HCT116 (cell line): Measurements from ENCODE around the gene PPP2R5C. TPM values are rescaled to one million over a fixed set of nuclear protein-coding genes. Genes with fewer than 3 reads are reported as not detected.

Source experiments
- ATAC-seq: fragments of 200-7000 bp; cut with Tn5 transposase; 2 replicates; pipeline ENCODE4 v1.9.1; 2020; ENCODE audit warnings: mild to moderate bottlenecking, moderate library complexity
- BruUV-seq: library from RNA; stranded (reverse); fragments of 400-500 nt; replicated peaks from 2 replicates; lab custom pipeline; 2021; lab: Mats Ljungman, UMichigan
- CTCF ChIA-PET: fragments of 300-600 bp; sonication (Branson Sonifier 250); formaldehyde crosslinking; loops from one replicate; lab custom pipeline; 2021; ENCODE audit warnings: antibody characterized with exemption; lab: Charles Lee
- POLR2A ChIA-PET: fragments of 300-600, 350-600 bp; sonication (Branson Sonifier 250); formaldehyde crosslinking; loops from one replicate; lab custom pipeline; 2021; ENCODE audit warnings: antibody characterized with exemption; lab: Charles Lee
- RAD21 ChIA-PET, 2 experiments: fragments of 300-600 bp; sonication (Branson Sonifier 250); formaldehyde crosslinking; loops; one replicate each; lab custom pipeline; 2023; ENCODE audit warnings: low total read pairs in 2 of 2; ENCODE audit not compliant: uncharacterized antibody in 2 of 2, unreplicated experiment in 2 of 2, low non-redundant PET in 1 of 2; lab: Charles Lee
- DNase-seq: peaks from one replicate; pipeline ENCODE4 v3.0.0-alpha.2; 2010; ENCODE audit warnings: low read depth, low spot score
- H2AFZ ChIP-seq: fragments of 200-600 bp; shearing (Covaris generic), sonication (generic); 2 replicates; pipeline ENCODE4 v1.6.1; 2017; ENCODE audit warnings: low read depth, mixed run types, mixed read lengths, antibody characterized with exemption, low read length; ENCODE audit not compliant: poor library complexity, severe bottlenecking
- H3K27ac ChIP-seq: 2 replicates; pipeline ENCODE4 v1.5.1; 2012; ENCODE audit warnings: low read depth, low read length
- H3K27me3 ChIP-seq: fragments of 200-600 bp; sonication (generic); 2 replicates; pipeline ENCODE4 v1.6.1; 2016; ENCODE audit warnings: mixed run types, low read length, mixed read lengths; ENCODE audit not compliant: insufficient read depth
- H3K36me3 ChIP-seq, 2 experiments: fragments of 200-500 bp in 1 of 2; fragments of 200-600 bp in 1 of 2; sonication (Bioruptor generic) in 1 of 2; sonication (generic) in 1 of 2; 2 replicates each; pipeline versions ENCODE4 v1.5.1 to v1.6.1; 2014 to 2016; ENCODE audit warnings: low read length in 2 of 2, inconsistent platforms in 1 of 2, mixed read lengths in 1 of 2, mixed run types in 1 of 2; ENCODE audit not compliant: insufficient read depth in 2 of 2, control insufficient read depth in 1 of 2
- H3K4me1 ChIP-seq, 2 experiments: fragments of 200-600 bp in 1 of 2; sonication (generic) in 1 of 2; 2 replicates each; pipeline versions ENCODE4 v1.5.1 to v1.6.1; 2012 to 2017; ENCODE audit warnings: low read length in 2 of 2, inconsistent platforms in 1 of 2, mild to moderate bottlenecking in 1 of 2, mixed read lengths in 1 of 2, mixed run types in 1 of 2, moderate library complexity in 1 of 2; ENCODE audit not compliant: insufficient read depth in 2 of 2, control insufficient read depth in 1 of 2
- H3K4me2 ChIP-seq: fragments of 200-600 bp; sonication (generic); 2 replicates; pipeline ENCODE4 v1.6.1; 2017; ENCODE audit warnings: mixed run types, low read length, mixed read lengths
- H3K4me3 ChIP-seq, 2 experiments: fragments of 200-600 bp in 1 of 2; sonication (generic) in 1 of 2; replicated peaks in 1 of 2; 2 replicates each; pipeline ENCODE4 v1.5.1; 2011 to 2016; ENCODE audit warnings: low read length in 2 of 2, control low read depth in 1 of 2, low read depth in 1 of 2, mild to moderate bottlenecking in 1 of 2, mixed read lengths in 1 of 2, mixed run types in 1 of 2
- H3K79me2 ChIP-seq: fragments of 200-600 bp; sonication (generic); 2 replicates; pipeline ENCODE4 v1.6.1; 2017; ENCODE audit warnings: mild to moderate bottlenecking, mixed run types, low read length, moderate library complexity, mixed read lengths; ENCODE audit not compliant: insufficient read depth
- H3K9ac ChIP-seq: fragments of 200-600 bp; sonication (generic); 2 replicates; pipeline ENCODE4 v1.6.1; 2016; ENCODE audit warnings: low read length, mixed read lengths
- H3K9me2 ChIP-seq: fragments of 200-600 bp; sonication (generic), shearing (Covaris generic); 2 replicates; pipeline ENCODE4 v1.6.1; 2017; ENCODE audit warnings: mixed run types, mild to moderate bottlenecking, moderate library complexity; ENCODE audit not compliant: insufficient read depth
- H3K9me3 ChIP-seq, 2 experiments: fragments of 200-500 bp in 1 of 2; fragments of 200-600 bp in 1 of 2; sonication (Bioruptor generic) in 1 of 2; sonication (generic) in 1 of 2; 2 replicates each; pipeline ENCODE4 v1.6.1; 2014 to 2017; ENCODE audit warnings: low read length in 2 of 2, mixed read lengths in 2 of 2, inconsistent platforms in 1 of 2, low read depth in 1 of 2, mild to moderate bottlenecking in 1 of 2, mixed run types in 1 of 2, moderate library complexity in 1 of 2; ENCODE audit not compliant: control insufficient read depth in 1 of 2, insufficient read depth in 1 of 2
- H4K20me1 ChIP-seq: fragments of 200-600 bp; sonication (generic), shearing (Covaris generic); 2 replicates; pipeline ENCODE4 v1.6.1; 2017; ENCODE audit warnings: mixed run types, mild to moderate bottlenecking, moderate library complexity; ENCODE audit not compliant: insufficient read depth
- CEBPB ChIP-seq: IDR thresholded peaks from 2 replicates; pipeline ENCODE4 v1.6.1; 2012; ENCODE audit warnings: low read depth
- EZH2 ChIP-seq: fragments of 200-600 bp; sonication (generic); IDR thresholded peaks from 2 replicates; pipeline ENCODE4 v1.6.1; 2017; ENCODE audit warnings: antibody characterized with exemption, mixed run types
- EZH2phosphoT487 ChIP-seq: fragments of 200-600 bp; IDR thresholded peaks from 2 replicates; pipeline ENCODE4 v1.6.1; 2018; ENCODE audit warnings: antibody characterized with exemption, borderline replicate concordance
- JUND ChIP-seq: IDR thresholded peaks from 2 replicates; pipeline ENCODE4 v1.6.1; 2012
- RAD21 ChIP-seq: IDR thresholded peaks from 2 replicates; pipeline ENCODE4 v1.6.1; 2012; ENCODE audit warnings: low read depth, mild to moderate bottlenecking
- REST ChIP-seq: IDR thresholded peaks from 2 replicates; pipeline ENCODE4 v1.6.1; 2012; ENCODE audit warnings: low read depth
- SP1 ChIP-seq: IDR thresholded peaks from 2 replicates; pipeline ENCODE4 v1.6.1; 2012; ENCODE audit warnings: low read depth
- TCF7L2 ChIP-seq: IDR thresholded peaks from 2 replicates; pipeline ENCODE4 v1.7.0; 2011; ENCODE audit warnings: borderline replicate concordance, inconsistent platforms; ENCODE audit not compliant: insufficient read depth, insufficient read length; ENCODE audit errors: extremely low read depth
- YY1 ChIP-seq: IDR thresholded peaks from 2 replicates; pipeline ENCODE4 v1.6.1; 2011; ENCODE audit warnings: low read length, low read depth, moderate library complexity, mild to moderate bottlenecking; ENCODE audit not compliant: insufficient replicate concordance; ENCODE audit errors: extremely low read depth
- intact Hi-C: fragments of 100-400 bp; cut with micrococcal nuclease; formaldehyde crosslinking; loops from 2 replicates; pipeline ENCODE4 v1.10.0; 2022
- total RNA-seq: library from RNA; stranded (reverse); gene quantifications from one replicate; pipeline ENCODE4 v1.2.1, GENCODE V29; 2021; ENCODE audit not compliant: unreplicated experiment
- TF ChIP-seq, protein P1 (sequence below): IDR thresholded peaks from 2 replicates; pipeline ENCODE4 v1.6.1; 2012
- TF ChIP-seq, protein P2 (sequence below): IDR thresholded peaks from 2 replicates; pipeline ENCODE4 v1.6.1; 2012

PPP2R5C gene
- total RNA-seq, 1 experiment from 2014 or later, result 117 TPM

- Histone ChIP-seq H3K4me3 (no peak overlapping the region), H4K20me1 (no peaks in the 10 kb centered on the region), H3K27ac (no peak overlapping the region), H3K4me1 (no peaks in the 10 kb centered on the region), H3K36me3 (no peaks in the 10 kb centered on the region), H3K9me3 (no peaks in the 10 kb centered on the region), H3K27me3 (0 out of 2 replicates have a peak, but pooled peaks cover 4% of the 10 kb centered on the region), H3K4me2 (no peak overlapping the region), H3K9me2 (no peaks in the 10 kb centered on the region), H2AFZ (no peak overlapping the region), H3K79me2 (no peaks in the 10 kb centered on the region), H3K9ac (no peak overlapping the region)
- ChIA-PET POLR2A (no interaction called here), CTCF (no interaction called here), RAD21 (interaction anchor here in 1 of 2 experiments (1.0 kb wide), 1 partner anchor 161 kb away, joined by 3 read pairs; no protein-coding TSS in a partner anchor)
- ATAC-seq (no peak), DNase-seq (no peak)
- intact Hi-C loops, result no loop called here
- TF ChIP-seq SP1, result no peak
- TF ChIP-seq JUND, result no peak
- no peak for TF ChIP-seq YY1
- TF ChIP-seq, protein P1, sequence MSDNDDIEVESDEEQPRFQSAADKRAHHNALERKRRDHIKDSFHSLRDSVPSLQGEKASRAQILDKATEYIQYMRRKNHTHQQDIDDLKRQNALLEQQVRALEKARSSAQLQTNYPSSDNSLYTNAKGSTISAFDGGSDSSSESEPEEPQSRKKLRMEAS, result no peak
- TF ChIP-seq EZH2, result no peak
- no peak for TF ChIP-seq TCF7L2
- TF ChIP-seq REST, result no peak
- TF ChIP-seq, protein P2, sequence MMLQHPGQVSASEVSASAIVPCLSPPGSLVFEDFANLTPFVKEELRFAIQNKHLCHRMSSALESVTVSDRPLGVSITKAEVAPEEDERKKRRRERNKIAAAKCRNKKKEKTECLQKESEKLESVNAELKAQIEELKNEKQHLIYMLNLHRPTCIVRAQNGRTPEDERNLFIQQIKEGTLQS, result no peak
- no peak for TF ChIP-seq RAD21
- TF ChIP-seq CEBPB, result no peak
- no peak for TF ChIP-seq EZH2phosphoT487
- no TSS peak for BruUV-seq
Observed at GRCh38 chr14:101932673-101933072, 171.2 kb downstream of the PPP2R5C start.
